Daoy (cell line): ENCODE results near the gene SLC25A10. TPM values are rescaled to one million over a fixed set of nuclear protein-coding genes. Genes with fewer than 3 reads are reported as not detected.
"Not testable (repeated sequence)": the region's sequence is repeated elsewhere in the genome, so short reads cannot be mapped to it uniquely, and the experiment has no call there.

Experiments used
- DNase-seq: peaks from one replicate; pipeline ENCODE4 v3.0.0-alpha.2; 2015; ENCODE audit warnings: low read depth
- total RNA-seq: library from RNA; depleted of rRNA; stranded (reverse); fragments of >200 nt; shearing (Covaris generic); gene quantifications from 2 replicates; pipeline ENCODE4 v1.2.3, GENCODE V29; 2014

SLC25A10 gene
- total RNA-seq, 1 experiment from 2014 or later: 43.6 TPM

DNA sequence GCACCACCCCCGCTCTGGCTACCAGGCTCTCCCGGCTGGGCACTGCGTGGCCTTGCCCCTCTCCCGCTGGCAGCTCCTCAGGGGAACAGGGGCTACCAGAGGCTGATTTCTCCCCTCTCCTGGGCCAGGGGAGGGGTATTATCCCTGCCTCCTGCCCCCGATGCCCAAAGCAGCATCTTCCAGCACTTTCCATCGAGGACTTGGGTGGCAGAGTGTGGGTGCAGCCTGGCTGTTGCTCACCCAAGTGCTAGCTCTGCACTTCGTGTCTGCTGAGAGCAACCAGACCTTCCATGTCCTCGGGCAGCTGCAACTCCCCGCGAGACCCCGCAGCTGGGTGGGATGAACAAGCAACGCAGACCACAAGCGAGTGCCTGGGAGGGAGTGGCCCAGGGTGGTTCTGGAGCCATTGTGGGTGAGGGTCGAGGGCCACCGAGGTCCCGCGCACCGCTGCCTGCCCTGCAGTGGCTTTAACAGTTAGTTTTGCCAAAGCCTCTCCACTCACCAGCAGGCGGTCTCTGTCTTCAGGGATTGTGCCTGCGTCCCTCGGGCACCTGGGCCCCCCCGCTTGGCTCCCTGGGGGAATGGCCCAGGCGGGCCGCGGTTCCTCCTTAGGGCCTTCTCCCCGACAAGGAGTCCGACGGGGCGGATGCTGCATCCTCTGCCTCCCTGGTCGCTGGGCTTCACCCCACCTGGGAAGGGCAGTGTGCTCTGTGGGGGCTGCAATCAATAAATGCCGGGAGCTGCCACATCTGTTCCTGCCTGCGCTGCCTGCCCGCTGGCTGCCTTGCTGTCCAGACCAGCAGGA, 8.4 kb downstream of the SLC25A10 start:
- no peak for DNase-seq

DNA sequence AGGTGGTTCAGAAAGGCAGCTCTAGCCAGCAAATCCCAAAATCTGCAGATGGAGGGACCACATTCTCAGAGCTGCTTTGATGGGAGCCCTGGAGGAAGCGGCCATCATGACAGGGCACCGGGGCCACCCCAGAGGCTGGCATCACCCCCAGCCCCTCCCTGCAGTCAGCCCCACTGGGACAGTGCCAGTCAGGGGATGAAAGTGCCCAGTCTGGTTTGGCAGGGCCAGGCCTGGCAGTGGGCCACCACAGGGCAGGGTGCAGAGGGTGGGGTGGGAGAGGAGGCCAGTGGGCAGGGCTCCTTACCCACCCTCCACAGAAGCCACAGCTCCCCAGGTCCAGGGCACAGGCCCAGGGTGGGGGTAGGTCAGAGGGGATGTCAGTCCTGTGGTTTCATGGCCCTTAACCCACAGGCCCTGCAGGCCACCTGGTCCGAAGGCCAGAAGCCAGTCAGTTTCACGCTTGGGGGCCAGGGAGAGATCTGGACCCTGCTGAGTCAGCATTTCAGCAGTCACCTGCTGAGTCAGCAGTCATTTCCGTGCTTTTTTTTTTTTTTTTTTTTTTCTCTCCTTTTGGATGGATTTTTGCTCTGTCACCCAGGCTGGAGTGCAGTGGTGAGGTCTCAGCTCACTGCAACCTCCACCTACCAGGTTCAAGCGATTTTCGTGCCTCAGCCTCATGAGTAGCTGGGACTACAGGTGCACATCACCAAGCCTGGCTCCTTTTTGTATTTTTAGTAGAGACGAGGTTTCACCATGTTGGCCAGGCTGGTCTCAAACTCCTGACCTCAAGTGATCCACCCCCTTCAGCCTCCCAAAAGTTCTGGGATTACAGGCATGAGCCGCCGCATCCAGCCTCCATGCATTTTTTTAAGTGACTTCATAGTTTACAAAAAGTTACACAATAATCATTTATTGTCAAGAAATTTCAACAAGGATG, 10.4 kb downstream of the SLC25A10 start:
- no peak for DNase-seq

DNA sequence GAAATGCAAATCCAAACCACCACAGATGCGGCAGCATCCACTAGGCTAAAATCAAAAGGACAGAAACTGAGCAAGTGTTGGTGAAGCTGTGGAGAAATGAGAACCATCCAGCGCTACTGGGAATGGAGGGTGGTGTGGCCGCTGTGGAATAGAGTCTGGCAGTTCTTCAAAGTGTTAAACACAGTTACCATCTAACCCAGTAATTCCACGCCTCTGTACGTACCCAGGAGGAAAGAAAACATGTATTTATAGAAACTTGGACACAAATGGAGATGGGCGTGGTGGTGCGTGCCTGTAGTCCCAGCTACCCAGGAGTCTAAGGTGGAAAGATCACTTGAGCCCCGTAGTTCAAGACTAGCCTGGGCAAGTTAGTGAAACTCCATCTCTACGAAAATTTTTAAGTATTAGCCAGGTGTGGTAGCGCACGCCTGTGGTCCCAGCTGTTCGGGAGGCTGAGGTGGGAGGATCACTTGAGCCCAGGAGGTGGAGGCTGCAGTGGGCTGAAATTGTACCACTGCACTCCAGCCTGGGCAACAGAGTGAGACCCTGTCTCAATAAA, 11.6 kb downstream of the SLC25A10 start:
- no peak for DNase-seq

DNA sequence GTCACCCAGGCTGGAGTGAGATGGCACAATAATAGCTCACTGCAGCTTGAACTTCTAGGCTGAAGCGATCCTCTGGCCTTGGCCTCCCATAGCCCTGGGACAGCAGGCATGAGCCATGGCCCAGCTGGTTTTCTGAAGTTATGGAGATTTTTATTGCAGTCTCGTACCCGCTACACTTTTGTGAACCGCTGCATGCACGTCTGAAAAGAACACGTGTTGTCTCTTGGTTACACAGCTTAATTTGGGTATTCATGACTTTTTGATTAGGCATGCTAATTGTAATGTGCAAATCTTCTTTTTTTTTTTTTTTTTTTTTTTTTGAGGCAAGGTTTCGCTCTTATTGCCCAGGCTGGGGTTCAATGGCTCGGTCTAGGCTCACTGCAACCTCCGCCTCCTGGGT, 13.4 kb downstream of the SLC25A10 start:
- no peak for DNase-seq

DNA sequence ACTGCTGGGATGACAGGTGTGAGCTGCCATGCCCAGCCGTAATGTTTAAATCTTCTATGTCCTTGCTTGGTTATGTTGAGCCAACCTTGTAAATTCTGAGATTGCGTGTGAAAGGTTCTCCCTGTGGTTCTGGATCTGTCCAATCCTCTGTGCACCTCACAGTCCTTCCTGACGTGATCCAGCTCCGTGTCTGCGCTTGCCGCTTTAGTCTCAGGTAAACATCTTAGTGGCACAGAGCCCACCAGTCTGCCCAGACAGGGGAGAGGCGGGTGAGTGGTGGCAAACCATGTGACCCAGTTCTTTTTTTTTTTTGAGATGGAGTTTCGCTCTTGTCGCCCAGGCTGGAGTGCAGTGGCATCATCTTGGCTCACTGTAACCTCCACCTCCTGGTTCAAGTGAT, 13.9 kb downstream of the SLC25A10 start:
- no peak for DNase-seq

DNA sequence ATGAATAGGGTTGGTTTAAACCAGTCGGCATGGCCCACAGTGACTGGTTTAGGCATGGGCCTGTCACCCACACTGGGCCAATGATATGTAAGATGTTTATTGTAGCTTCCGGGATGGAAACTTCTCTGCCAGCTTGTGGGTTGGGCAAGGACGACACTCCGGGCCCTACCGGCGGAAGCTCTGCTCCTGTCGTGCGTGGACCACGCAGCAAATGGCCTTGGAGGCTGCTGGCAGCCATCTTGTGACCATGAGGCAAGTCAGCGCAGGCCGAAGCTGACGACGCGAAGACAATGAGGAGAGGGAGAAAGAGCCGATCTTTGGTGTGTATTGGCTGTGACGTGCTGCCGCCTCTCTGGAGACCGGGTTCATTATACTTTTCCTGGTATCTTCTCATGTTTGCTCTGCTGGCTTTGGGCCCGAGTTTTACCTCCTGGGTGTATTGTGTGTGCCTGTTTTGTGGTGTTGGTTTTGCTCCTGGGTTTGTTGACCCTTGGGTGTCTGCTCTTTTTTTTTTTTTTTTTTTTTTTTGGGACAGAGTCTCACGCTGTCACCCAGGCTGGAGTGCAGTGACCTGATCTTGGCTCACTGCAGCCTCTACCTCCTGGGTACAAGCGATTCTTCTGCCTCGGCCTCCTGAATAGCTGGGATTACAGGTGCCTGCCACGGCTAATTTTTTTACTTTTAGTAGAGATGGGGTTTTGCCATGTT, 15.4 kb downstream of the SLC25A10 start:
- no peak for DNase-seq

DNA sequence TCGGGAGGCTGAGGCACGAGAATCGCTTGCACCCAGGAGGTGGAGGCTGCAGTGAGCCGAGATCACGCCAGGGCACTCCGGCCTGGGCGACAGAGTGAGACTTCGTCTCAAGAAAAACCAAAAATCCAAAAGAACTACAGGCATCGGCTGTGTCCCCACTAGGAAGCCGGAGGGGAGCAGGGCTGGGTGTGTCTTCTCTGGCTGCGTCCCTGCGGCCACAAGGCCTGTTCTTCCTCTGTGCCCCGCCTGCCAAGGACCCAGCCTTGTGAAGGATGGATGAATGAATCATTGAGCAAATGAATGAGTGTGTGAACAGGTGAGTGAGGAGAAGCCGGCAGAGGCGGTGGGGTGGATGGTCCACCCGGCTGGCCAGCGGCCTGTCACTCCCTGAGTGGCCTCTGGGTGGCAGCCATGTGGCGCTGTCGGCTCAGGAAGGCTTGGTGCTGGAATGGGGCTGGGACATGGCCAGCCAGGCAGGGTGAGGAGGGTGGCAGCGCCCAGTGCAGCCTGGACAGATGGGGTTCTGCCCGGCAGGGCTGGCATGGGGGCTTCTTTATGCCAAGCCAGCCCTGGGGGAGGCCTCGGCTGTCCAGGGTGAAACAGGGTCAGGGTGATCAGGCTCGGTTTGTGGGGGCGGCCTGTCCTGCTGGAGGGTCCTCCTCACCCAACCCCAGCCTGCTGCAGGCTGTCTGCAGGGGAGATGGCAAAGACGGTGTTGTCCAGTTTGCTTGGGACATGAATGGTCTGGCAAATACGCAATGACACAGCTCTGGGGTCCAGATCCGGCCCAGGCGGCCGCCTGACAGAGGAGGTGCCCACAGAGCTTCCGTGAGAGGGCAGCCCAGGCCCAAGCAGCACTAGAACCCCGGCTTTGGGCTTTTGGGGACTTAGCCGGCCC, 21.7 kb downstream of the SLC25A10 start:
- DNase-seq: peak; percentile 85

DNA sequence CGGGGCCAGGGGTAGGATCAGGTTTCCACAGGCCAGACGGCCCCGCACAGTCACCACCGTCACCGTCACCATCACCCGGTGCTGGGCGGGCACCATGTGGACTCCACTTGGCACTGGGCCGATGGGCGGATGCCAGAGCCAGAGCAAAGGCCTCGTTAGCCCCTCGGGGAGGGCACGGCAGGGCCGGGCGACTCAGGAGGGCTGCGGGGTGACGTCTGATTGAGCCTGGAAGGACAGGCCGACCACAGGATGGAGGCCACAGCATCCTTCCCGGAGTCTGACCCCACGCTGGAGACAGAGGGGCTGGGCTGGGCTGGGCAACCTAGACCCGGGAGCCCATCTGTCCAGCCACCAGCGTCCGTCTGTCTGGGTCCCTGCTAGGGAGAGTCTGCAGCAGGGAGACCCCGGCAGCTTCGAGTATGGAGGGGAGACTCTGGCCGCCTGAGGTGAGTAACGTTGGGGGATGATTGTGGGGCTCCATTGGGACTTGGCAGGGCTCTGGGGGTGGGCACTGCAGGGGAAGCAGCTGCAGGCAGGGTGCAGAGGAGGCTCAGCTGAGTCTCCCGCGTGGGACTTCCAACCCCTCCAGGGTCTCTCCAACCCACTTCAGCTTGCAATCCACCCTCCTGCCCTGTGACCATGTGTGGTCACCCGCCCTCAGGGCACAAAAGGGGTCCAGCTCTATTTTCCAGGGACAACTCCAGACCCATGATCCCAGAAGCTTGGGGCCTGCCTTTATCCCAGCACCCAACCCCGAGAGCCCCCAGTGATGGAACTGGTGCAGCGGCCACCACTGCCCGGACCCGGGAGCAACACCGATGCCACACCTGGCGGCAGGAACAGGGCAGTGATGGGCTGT, 22.6 kb downstream of the SLC25A10 start:
- DNase-seq: no peak

DNA sequence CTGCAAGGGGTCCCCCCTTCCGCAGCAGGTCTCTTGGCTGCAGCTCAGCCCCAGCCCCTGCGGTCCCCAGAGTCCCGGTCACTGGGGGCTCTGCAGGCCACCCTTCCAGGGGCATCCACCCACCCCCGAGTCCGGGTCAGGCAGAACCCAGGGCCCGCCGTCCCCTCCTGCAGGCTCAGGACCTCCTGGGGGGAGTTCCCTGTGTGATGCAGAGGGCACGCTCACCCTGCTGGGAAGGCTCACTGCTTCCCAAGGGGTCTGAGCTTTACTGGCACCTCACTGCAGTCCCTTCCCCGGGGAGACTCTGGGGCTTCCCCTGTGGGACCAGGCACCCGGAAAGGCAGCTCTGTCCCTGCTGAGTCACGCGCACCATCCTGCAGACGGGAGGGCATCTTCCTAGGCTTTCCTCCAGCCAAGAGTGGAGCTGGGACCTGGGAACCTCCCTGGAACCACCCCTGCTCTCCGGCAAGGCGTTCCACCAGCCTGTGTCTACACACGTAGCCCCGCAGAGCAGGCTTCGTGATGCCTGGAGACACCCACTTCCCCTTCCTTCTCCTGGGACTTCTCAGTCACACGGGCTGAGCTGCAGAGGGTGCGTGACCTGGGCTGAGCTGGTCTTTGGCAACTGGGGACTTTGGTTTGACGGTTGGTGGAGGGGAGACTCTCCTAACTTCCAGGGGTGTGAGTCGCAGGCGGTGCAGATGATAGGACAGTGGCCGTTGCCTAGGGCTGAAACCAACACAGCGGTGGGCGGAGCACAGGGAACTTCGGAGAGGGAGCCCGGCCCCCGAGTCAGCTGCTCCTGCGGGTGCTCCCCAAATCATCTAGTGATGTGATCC, 23.4 kb downstream of the SLC25A10 start:
- DNase-seq: peak; percentile 59

DNA sequence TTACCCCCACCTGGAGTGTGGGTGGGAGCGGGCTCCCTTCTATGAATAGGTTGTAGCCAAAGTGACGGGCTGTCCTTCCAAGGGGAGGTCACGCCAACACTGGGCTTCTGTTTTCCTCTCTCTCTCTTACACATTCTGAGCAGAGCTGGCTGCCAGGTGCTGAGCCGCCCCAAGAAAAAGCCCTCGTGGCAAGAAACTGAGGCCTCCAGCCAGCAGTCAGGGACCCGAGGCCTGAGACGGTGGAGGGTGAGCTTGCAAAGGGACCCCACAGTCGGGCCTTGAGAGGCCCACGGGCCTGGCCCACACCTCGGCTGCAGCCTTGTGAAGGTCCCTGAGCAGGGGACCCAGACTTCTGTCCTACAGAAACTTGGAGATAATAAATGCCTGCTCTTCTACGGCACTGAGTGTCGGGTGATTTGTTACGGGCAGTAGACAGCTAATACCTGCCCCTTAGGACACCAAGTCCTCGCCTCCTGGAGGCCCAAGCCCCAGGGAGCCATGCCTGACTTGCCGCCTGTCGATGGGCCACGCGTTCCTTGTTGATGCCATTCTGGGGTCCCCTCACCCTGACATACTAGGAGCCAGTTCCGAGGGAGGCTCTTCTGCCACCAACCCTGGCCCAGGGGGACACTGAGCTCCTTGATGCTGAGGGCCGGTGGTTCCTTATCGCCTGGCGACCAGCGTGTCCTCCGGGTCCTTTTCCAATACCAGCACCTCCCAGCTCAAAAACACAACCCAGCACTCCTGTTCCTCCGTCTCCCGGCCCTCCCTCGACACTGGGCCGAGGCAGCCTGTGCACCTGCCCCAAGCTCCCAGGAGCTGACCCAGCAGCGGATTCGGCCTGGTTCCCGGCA, 26.1 kb downstream of the SLC25A10 start:
- no peak for DNase-seq

DNA sequence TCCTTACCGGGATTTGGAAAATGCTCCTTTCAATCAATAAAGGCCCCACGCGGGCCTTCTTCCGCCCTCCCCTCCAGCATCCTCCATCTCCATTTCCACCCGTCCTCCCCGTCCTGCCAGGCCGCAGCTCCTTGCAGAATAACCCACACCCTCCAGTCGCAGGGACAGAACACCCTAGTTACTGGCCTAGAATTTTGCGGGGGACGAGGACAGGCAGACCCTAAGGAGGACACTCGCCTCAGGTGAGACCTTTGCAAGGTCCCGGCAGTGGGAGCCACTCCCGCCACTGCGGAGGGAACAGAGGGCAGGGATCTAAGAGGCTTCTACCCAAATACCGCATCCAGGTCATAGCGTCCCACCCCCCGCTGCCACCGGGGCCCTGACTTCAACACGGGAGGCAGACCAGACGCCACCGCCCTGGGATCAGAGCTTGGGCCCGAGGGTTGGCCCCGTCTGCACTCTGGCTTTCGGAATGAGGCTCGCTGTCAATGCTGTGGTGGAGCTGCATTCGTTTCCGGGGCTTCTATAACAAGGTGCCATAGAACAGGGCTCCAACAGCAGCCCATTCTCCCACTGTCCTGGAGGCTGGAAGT, 26.8 kb downstream of the SLC25A10 start:
- DNase-seq: no peak

DNA sequence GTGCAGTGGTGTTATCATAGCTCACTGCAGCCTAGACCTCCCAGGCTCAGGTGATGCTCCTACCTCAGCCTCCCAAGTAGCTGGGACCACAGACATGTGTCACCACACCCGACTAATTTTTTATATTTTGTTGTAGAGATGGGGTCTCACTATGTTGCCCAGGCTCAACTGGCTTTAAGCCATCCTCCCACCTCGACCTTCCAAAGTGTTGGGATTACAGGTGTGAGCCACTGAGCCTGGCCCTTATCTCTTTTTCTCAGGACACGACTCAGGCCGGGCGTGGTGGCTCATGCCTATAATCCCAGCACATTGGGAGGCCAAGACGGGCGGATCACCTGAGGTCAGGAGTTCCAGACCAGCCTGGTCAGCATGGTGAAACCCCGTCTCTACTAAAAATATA, 27.5 kb downstream of the SLC25A10 start:
- DNase-seq: not testable (repeated sequence)

DNA sequence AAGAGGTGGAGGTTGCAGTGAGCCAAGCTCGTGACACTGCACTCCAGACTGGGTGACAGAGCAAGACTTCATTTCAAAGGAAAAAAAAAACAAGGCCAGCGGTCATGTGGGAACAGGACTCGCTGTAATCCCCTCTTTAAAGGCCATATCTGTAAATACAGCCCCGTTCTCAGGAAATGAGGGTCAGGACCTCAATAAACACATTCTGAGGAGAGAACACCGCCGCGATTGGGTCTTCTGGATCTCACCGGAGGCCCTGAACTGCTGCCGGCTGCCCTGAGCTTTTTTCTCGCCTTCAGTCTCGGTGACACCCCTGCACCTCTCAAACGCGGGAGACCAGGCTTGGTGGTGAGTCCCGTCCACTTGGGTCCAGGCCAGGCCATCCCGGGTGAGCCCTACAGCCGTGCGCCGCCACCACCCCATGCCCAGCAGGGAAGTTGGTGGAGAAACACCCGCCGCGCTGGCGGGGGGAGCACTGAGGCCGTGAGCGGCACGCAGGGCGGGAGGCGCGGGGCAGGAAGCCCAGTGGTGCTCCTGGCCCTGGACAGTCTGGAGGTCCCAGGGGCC, 28.4 kb downstream of the SLC25A10 start:
- DNase-seq: no peak

DNA sequence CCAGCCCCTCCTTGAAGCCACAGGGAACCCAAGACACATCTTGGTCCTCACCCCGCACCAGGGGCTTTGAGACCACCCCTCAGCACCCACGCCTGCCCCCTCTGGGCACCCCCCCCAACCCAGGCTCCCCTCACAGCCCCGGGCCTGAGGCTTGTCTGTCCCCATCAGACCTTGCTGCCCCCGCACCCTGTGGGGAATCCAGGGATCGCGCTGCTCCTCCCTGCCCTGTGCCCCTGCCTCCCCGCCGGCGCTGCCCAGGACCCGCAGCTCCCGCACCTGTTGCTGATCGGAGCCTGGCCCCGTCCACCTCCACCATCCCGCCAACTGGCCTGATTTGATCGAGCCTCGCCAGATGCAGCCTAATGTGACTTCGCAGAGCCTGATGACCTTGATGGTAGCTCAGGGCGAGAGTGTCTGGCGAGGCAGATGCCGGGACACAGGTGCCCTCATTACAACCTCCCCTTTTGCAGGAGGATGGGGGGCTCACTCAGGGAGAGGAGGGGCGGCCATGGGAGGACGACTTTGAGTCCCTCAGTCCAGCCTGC, 29.0 kb downstream of the SLC25A10 start:
- no peak for DNase-seq

DNA sequence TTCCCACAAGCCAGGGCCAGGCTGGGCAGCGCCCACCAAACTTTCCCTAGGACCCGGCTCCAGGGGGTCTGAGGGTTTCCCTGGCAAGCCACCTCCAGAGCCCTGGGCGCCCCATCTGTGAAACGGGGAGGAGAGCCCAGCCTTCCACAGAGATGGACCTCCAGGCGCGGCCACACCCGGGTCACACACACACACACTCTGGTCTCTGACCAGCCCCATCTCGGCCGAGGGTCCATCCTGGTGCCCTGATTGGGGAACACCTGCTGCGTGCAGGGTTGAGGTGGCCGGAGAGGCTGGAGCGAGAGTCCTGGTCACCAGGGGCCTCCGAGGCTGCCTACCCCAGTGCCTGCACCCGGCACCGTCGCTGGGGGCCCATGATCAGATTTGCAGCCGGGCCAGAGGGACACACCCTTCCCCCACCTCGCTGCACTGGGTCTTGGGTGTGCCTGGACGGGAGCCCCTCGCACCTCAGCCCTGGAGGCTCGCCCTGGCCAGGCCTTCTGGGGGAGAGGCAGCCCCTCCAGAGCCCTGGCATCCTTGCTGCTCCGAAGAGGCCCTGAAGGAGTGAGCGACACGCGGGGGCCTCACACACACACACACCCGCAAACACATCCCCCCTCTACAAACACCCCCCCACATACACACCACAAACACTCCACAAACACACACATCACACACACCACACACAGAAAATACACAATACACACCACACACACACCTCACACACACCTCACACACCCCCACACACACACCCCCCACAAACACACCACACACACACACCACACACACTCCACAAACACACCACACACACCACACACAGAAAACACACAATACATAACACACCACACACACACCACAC, 29.7 kb downstream of the SLC25A10 start:
- no peak for DNase-seq
